SK-N-MC (cell line): ENCODE measurements around the gene MAP7.

Experiments
- DNase-seq: peaks from one replicate; pipeline ENCODE4 v3.0.0-alpha.2; 2011; ENCODE audit warnings: low read depth, low spot score
- H3K27ac ChIP-seq: fragments of 200-600 bp; sonication (generic); 2 replicates; pipeline ENCODE4 v1.5.1; 2016; ENCODE audit warnings: mixed run types
- H3K36me3 ChIP-seq: fragments of 200-600 bp; sonication (generic); 2 replicates; pipeline ENCODE4 v1.6.1; 2017; ENCODE audit warnings: antibody characterized with exemption, low read length, mixed read lengths; ENCODE audit not compliant: insufficient read depth
- H3K4me3 ChIP-seq: fragments of 200-600 bp; sonication (generic); 2 replicates; pipeline ENCODE4 v1.5.1; 2016
- H3K9ac ChIP-seq: fragments of 200-600 bp; sonication (generic); 2 replicates; pipeline ENCODE4 v1.8.0; 2017; ENCODE audit warnings: mixed run types, mixed read lengths; ENCODE audit not compliant: insufficient read length
- H3K9me3 ChIP-seq: fragments of 200-600 bp; sonication (generic); 2 replicates; pipeline ENCODE4 v1.6.1; 2017; ENCODE audit warnings: low read depth, mild to moderate bottlenecking, antibody characterized with exemption, low read length, moderate library complexity, mixed read lengths
- EZH2 ChIP-seq: fragments of 200-600 bp; sonication (generic); IDR thresholded peaks from one replicate; pipeline ENCODE4 v1.6.1; 2017; ENCODE audit warnings: antibody characterized with exemption
- FOXP2 ChIP-seq: optimal IDR thresholded peaks from 2 replicates; pipeline ENCODE3; 2011; ENCODE audit warnings: mild to moderate bottlenecking, moderate library complexity; ENCODE audit not compliant: insufficient read depth; ENCODE audit errors: extremely low read length, control extremely low read depth
- POLR2AphosphoS5 ChIP-seq: IDR thresholded peaks from 2 replicates; pipeline ENCODE4 v1.6.1; 2012; ENCODE audit warnings: mild to moderate bottlenecking, low read depth, low read length, borderline replicate concordance

The MAP7 gene

GRCh38 chr6:136470044-136470443 is 80.2 kb downstream of the MAP7 start:
- TF ChIP-seq POLR2AphosphoS5 = no peak
- TF ChIP-seq FOXP2 = no peak
- no peak for TF ChIP-seq EZH2

GRCh38 chr6:136469154-136469553 is 81.1 kb downstream of the MAP7 start:
- H3K36me3 ChIP-seq = no peaks in the 10 kb centered on the region
- H3K9ac ChIP-seq = no peak overlapping the region
- no peaks in the 10 kb centered on the region for H3K9me3 ChIP-seq
- DNase-seq = no peak
- no peak overlapping the region for H3K27ac ChIP-seq
- no peak for TF ChIP-seq FOXP2
- no peak for TF ChIP-seq EZH2
- TF ChIP-seq POLR2AphosphoS5 = no peak
- no peak overlapping the region for H3K4me3 ChIP-seq

More at GRCh38 chr6:136470044-136470443, 80.2 kb downstream of the MAP7 start:
- Histone ChIP-seq H3K27ac (no peak overlapping the region), H3K4me3 (no peak overlapping the region), H3K9ac (no peak overlapping the region), H3K36me3 (no peaks in the 10 kb centered on the region), H3K9me3 (no peaks in the 10 kb centered on the region)
- no peak for DNase-seq

- no peaks in the 10 kb centered on the region for H3K36me3 ChIP-seq
- no peak overlapping the region for H3K27ac ChIP-seq
- H3K4me3 ChIP-seq = no peak overlapping the region
- TF ChIP-seq EZH2 = no peak
- no peak for TF ChIP-seq POLR2AphosphoS5
- no peak for TF ChIP-seq FOXP2
- no peaks in the 10 kb centered on the region for H3K9me3 ChIP-seq
- no peak for DNase-seq
- no peak overlapping the region for H3K9ac ChIP-seq
These were observed 81.5 kb downstream of the MAP7 start for GRCh38 chr6:136468711-136469110.

GRCh38 chr6:136467186-136467585 is 83.0 kb downstream of the MAP7 start:
- Histone ChIP-seq H3K36me3 (no peaks in the 10 kb centered on the region), H3K27ac (no peak overlapping the region)

GRCh38 chr6:136466777-136467176 is 83.4 kb downstream of the MAP7 start:
- no peak overlapping the region for H3K27ac ChIP-seq
- DNase-seq = no peak
- H3K4me3 ChIP-seq = no peak overlapping the region
- no peaks in the 10 kb centered on the region for H3K36me3 ChIP-seq
- TF ChIP-seq EZH2 = no peak
- TF ChIP-seq FOXP2 = no peak
- no peak for TF ChIP-seq POLR2AphosphoS5
- H3K9me3 ChIP-seq = no peaks in the 10 kb centered on the region
- H3K9ac ChIP-seq = no peak overlapping the region

More at GRCh38 chr6:136467186-136467585, 83.0 kb downstream of the MAP7 start:
- no peak overlapping the region for H3K9ac ChIP-seq
- no peak for DNase-seq
- TF ChIP-seq EZH2 (no peak), POLR2AphosphoS5 (no peak), FOXP2 (no peak)
- H3K9me3 ChIP-seq = no peaks in the 10 kb centered on the region
- H3K4me3 ChIP-seq = no peak overlapping the region

GRCh38 chr6:136465766-136466303 is 84.4 kb downstream of the MAP7 start:
- TF ChIP-seq POLR2AphosphoS5 (no peak), EZH2 (no peak), FOXP2 (no peak)
- DNase-seq = no peak

GRCh38 chr6:136464874-136465273 is 85.3 kb downstream of the MAP7 start:
- Histone ChIP-seq H3K9me3 (no peaks in the 10 kb centered on the region), H3K9ac (no peak overlapping the region), H3K4me3 (no peak overlapping the region), H3K27ac (no peak overlapping the region), H3K36me3 (no peaks in the 10 kb centered on the region)
- DNase-seq = no peak
- TF ChIP-seq EZH2 (no peak), FOXP2 (no peak), POLR2AphosphoS5 (no peak)

More at GRCh38 chr6:136465766-136466303, 84.4 kb downstream of the MAP7 start:
- no peak overlapping the region for H3K9ac ChIP-seq
- no peak overlapping the region for H3K27ac ChIP-seq
- no peaks in the 10 kb centered on the region for H3K36me3 ChIP-seq
- no peak overlapping the region for H3K4me3 ChIP-seq
- H3K9me3 ChIP-seq = no peaks in the 10 kb centered on the region

GRCh38 chr6:136464148-136464547 is 86.1 kb downstream of the MAP7 start:
- H3K9ac ChIP-seq = no peak overlapping the region
- no peak for DNase-seq
- no peak overlapping the region for H3K4me3 ChIP-seq
- H3K27ac ChIP-seq = no peak overlapping the region
- no peak for TF ChIP-seq POLR2AphosphoS5
- TF ChIP-seq EZH2 = no peak
- no peak for TF ChIP-seq FOXP2
- no peaks in the 10 kb centered on the region for H3K9me3 ChIP-seq
- no peaks in the 10 kb centered on the region for H3K36me3 ChIP-seq

- DNase-seq = no peak
- Histone ChIP-seq H3K9ac (no peak overlapping the region), H3K9me3 (no peaks in the 10 kb centered on the region), H3K36me3 (no peaks in the 10 kb centered on the region), H3K4me3 (no peak overlapping the region), H3K27ac (no peak overlapping the region)
- TF ChIP-seq FOXP2 (no peak), EZH2 (no peak), POLR2AphosphoS5 (no peak)
These were observed 86.5 kb downstream of the MAP7 start for GRCh38 chr6:136463743-136464142.
